ENCODE measurements around the gene CLOCK.

GRCh38 chr4:55431710-55432336 is 114.9 kb downstream of the CLOCK start:
- TF ChIP-seq TAF1 (IDR thresholded peaks at IDR 0.05; ENCODE audit: borderline replicate concordance, low read depth, low read length) (no peak), POLR2A (IDR thresholded peaks at IDR 0.05; ENCODE audit: low read depth, low read length) (no peak)
